LNCaP clone FGC (cell line): ENCODE measurements around the gene ZNF536.

Experiments
- DNase-seq: peaks from one replicate; pipeline ENCODE4 v3.0.0-alpha.2; 2011; ENCODE audit warnings: low read depth
- H3K4me3 ChIP-seq: 2 replicates; pipeline ENCODE4 v1.5.1; 2011; ENCODE audit warnings: mild to moderate bottlenecking, low read depth, low read length, control low read depth
- TF ChIP-seq, protein P1 (sequence below): IDR thresholded peaks from 2 replicates; pipeline ENCODE4 v1.5.1; 2012; ENCODE audit warnings: mild to moderate bottlenecking; ENCODE audit not compliant: control insufficient read depth, insufficient read depth; ENCODE audit errors: extremely low read depth

The ZNF536 gene

DNA sequence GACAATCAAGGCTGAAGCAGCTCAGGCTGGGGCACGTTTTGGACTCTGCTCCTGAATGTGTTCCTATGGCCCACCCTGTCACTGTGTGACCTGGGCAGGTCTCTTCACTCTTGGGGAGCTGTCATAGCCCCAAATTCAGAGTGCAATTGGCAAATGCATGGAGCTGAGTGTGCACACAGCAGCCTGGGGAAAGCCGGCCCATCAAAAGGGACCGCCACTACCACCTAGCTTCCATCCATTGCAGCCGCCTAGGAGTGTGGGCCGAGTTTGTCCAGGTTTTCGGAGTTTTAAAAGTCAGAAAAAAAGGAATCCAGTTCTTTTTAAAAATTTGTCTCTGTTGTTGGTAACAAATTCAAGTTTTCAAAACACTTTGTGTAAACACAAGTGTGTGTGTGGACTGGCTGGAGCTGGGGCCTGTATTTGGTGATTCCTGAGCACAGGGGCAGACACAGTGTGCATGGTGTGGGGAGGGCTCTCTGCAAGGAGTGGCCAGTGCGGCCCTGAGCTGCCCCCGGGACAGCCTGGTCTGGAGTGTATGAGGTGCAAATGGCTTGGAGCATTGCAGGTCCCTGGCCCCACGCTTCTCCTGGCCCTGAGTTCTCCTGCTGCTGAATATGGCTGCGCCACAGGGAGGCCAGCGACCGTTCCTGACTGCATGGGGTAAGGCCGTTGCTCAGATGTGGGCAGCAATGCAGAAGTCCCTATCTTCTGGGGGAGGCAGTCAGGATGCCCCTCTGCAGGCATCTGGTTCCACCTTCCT lies 13.2 kb upstream of the ZNF536 start:
- TF ChIP-seq, protein P1, sequence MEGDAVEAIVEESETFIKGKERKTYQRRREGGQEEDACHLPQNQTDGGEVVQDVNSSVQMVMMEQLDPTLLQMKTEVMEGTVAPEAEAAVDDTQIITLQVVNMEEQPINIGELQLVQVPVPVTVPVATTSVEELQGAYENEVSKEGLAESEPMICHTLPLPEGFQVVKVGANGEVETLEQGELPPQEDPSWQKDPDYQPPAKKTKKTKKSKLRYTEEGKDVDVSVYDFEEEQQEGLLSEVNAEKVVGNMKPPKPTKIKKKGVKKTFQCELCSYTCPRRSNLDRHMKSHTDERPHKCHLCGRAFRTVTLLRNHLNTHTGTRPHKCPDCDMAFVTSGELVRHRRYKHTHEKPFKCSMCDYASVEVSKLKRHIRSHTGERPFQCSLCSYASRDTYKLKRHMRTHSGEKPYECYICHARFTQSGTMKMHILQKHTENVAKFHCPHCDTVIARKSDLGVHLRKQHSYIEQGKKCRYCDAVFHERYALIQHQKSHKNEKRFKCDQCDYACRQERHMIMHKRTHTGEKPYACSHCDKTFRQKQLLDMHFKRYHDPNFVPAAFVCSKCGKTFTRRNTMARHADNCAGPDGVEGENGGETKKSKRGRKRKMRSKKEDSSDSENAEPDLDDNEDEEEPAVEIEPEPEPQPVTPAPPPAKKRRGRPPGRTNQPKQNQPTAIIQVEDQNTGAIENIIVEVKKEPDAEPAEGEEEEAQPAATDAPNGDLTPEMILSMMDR = no peak
- DNase-seq = no peak

DNA sequence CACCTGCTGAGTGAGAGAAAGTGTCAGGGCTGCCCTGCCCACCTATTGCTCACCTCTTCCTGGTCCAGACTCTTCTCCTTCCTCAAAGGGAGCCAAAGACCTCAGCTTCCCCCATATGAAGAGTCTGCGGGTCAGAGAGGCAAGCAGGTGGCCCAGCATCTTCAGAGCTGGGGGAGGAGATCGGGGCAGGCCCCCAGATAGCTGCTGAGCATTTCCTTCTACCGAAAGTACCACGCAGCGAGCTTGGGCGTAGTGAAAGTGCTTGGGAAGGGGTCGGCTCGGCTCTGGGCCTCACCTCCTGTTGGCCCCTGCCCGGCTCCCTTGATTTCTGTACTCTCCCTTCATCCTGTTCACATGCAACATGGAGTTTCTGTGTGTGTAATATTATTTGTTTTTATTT lies 12.2 kb upstream of the ZNF536 start:
- TF ChIP-seq, protein P1 = no peak
- H3K4me3 ChIP-seq = no peak overlapping the region
- DNase-seq = no peak

More for the DNA sequence above, 13.2 kb upstream of the ZNF536 start:
- no peak overlapping the region for H3K4me3 ChIP-seq

DNA sequence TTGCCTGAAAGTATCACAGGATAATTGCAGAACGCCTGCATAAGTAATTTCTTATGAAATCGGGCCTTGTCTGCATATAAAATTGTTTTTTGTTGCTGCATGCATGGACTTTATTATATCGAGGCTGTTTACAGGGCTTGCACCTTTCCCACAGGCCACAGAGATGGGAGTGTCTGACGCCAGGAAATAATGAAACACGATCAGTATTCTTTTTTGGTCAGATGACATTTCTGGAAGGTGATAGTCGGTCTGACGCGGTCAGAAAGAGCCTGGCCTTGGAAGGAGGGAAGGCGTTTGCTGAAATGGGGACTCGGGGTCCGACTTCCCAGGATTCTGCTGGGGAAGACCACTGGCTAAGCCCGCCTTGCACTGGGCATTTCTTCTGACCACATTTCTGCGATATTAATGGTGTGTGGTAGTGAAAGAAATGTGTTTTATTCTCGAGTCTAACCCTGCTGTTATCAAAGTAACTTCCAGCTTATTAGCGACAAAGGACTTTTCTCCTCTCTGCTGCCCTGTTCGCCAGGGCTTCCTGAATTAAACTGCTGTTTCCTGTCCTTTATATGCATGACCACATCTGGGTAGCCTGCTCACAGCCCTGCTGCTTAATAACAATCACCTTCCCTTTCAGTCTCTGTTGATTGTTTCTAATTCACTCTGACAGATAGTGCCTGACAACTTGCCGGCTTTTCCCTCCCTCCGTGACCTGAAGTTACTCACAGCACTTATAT lies 11.6 kb upstream of the ZNF536 start:
- no peak for DNase-seq
- TF ChIP-seq, protein P1 = no peak
- H3K4me3 ChIP-seq = no peak overlapping the region

DNA sequence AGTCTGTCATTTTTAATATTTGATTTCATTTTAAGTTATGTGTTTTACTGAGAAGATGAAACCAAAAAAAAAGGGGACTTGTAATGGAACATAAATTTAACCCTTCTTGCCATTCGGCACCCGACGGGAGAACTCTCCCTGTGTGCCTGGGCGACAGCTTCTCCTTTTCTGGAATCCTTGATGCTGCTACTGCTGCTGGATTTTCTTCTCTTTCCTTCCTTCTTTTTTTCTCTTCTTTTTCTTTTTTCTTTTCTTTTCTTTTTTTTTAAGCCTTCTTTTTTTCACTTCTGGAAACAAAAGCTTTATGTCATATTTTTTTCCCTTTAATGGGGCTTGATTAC lies 11.1 kb upstream of the ZNF536 start:
- H3K4me3 ChIP-seq = no peak overlapping the region
- TF ChIP-seq, protein P1 = no peak
- no peak for DNase-seq

DNA sequence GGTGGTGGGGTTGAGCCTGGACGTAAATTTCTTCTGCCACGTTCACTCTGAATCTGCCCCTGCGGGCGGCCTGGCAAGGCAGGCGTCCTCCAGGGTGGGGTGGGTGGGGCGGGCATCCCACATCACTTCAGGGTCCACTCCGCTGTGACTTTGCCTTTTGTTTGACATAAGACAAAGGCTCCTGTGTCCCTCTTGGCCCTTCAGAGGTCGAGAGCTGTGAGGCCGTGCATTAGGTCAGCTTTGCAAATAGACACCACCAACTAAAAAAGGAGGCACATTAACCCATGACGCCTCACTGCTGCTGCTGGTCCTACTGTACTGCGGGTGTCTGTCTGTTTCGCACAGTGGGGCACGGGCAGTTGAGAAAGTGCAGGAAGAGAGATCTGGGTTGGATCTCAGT lies 10.5 kb upstream of the ZNF536 start:
- no peak for DNase-seq
- no peak overlapping the region for H3K4me3 ChIP-seq
- TF ChIP-seq, protein P1 = no peak

DNA sequence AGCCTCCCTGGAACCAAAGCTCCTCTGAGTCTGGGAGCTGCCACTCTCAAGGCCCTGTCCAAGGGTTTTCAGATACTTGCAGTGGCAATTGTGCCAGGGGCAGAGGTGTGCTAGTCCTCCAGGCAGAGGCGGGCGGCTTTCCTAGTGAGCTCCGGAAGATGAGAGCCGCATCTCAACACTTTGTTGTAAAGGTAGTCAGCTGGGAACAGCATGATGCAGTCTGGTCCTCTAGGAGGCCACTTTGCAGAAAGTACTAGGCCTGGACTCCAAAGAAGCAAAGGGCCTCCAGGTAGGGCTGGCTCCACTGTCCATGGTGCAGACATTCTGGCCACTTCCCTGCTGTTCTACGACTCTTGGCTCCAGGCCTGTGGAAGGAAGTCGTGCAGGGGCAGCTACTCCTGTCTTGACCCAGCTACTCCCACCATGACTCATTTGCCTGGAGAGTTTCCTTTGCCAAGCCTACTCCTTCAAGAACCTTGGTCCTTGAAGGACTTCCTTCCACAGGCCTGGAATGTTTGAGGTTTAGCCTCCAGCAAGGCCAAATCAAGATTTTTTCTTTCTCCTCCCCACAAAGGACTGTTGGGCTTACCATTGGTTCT lies 9.9 kb upstream of the ZNF536 start:
- no peak overlapping the region for H3K4me3 ChIP-seq
- DNase-seq = no peak
- TF ChIP-seq, protein P1 = no peak
